ENCODE measurements around the gene RIIAD1. TPM values are rescaled to one million over a fixed set of nuclear protein-coding genes. Genes with fewer than 3 reads are reported as not detected.

The RIIAD1 gene
- total RNA-seq, 1 donor from 2014 or later, result not detected

DNA sequence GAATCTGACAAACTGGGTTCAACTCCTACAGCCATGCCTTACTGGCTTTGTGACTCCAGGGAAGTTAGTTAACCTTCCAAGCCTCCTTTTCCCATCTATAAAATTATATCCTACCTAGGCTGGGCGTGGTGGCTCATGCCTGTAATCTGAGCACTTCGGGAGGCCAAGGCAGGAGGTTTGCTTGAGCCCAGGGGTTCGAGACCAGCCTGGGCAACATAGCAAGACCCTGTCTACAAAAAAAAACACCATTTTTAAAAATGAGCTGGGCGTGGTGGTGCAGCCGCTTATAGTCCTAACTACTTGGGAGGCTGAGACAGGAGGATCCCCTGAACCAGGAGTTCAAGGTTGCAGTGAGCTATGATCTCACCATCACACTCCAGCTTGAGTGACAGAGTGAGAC lies 19.8 kb upstream of the RIIAD1 start:
- H3K27ac Mint-ChIP-seq (ENCODE audit: unreplicated experiment), result no peak overlapping the region
- H3K9me3 Mint-ChIP-seq (ENCODE audit: unreplicated experiment), result no peaks in the 10 kb centered on the region
- TF ChIP-seq, protein P1, sequence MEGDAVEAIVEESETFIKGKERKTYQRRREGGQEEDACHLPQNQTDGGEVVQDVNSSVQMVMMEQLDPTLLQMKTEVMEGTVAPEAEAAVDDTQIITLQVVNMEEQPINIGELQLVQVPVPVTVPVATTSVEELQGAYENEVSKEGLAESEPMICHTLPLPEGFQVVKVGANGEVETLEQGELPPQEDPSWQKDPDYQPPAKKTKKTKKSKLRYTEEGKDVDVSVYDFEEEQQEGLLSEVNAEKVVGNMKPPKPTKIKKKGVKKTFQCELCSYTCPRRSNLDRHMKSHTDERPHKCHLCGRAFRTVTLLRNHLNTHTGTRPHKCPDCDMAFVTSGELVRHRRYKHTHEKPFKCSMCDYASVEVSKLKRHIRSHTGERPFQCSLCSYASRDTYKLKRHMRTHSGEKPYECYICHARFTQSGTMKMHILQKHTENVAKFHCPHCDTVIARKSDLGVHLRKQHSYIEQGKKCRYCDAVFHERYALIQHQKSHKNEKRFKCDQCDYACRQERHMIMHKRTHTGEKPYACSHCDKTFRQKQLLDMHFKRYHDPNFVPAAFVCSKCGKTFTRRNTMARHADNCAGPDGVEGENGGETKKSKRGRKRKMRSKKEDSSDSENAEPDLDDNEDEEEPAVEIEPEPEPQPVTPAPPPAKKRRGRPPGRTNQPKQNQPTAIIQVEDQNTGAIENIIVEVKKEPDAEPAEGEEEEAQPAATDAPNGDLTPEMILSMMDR (IDR thresholded peaks at IDR 0.05; ENCODE audit: unreplicated experiment), result no peak
- H3K36me3 Mint-ChIP-seq (ENCODE audit: low read depth, unreplicated experiment), result peaks cover 11% of the 10 kb centered on the region
- H3K27me3 Mint-ChIP-seq (ENCODE audit: unreplicated experiment), result peaks cover 11% of the 10 kb centered on the region
- H3K4me3 Mint-ChIP-seq (ENCODE audit: unreplicated experiment), result no peak overlapping the region
- no peak for DNase-seq (ENCODE audit: low spot score)
- peaks cover 23% of the 10 kb centered on the region for H3K4me1 Mint-ChIP-seq (ENCODE audit: unreplicated experiment)

DNA sequence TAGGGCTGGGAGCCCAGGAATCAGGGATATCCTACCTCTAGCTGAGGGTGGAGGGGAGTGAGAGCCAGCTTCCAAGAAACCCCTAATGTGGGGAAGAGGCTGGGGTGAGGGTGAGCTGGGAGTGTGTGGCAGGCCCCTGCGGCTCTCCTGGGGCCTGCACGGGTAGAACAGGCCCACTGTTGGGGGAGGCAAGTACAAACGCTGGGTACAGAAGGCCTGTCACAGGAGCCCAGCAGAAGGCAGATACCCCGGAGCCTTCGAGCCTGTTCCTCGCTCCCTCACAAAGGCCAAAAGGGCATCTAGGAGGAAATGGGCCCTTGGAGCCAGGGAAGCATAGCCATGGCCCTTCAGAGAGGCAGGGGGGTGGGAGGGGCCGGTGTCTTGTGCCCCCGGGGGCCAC lies 18.4 kb upstream of the RIIAD1 start:
- H3K27me3 Mint-ChIP-seq (ENCODE audit: unreplicated experiment), result peaks cover 12% of the 10 kb centered on the region
- no peak overlapping the region for H3K4me3 Mint-ChIP-seq (ENCODE audit: unreplicated experiment)
- H3K36me3 Mint-ChIP-seq (ENCODE audit: low read depth, unreplicated experiment), result peaks cover 11% of the 10 kb centered on the region
- TF ChIP-seq, protein P1 (IDR thresholded peaks at IDR 0.05; ENCODE audit: unreplicated experiment), result no peak
- DNase-seq (ENCODE audit: low spot score), result no peak
- peaks cover 29% of the 10 kb centered on the region for H3K4me1 Mint-ChIP-seq (ENCODE audit: unreplicated experiment)
- H3K27ac Mint-ChIP-seq (ENCODE audit: unreplicated experiment), result no peak overlapping the region
- no peaks in the 10 kb centered on the region for H3K9me3 Mint-ChIP-seq (ENCODE audit: unreplicated experiment)

DNA sequence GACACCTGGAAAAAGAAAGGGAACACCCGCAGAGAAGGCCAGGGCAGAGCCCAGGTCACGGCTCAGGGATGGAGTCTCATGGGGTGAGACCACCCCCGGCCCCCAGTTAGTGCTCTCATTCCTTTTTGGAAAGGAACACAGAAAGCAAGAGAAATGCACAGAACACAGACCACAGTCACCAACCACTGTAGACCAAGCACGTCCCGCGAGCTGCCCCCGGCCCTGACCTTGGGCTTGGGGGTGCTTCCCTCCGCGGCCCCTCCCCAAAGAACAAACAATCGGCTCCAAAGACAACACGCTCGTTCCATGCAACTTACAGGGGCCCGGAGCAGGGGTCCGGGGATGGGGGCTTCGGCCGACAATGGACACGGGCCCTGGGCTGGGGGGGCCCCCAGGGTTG lies 17.5 kb upstream of the RIIAD1 start:
- DNase-seq (ENCODE audit: low spot score), result no peak
- peaks cover 12% of the 10 kb centered on the region for H3K27me3 Mint-ChIP-seq (ENCODE audit: unreplicated experiment)
- H3K36me3 Mint-ChIP-seq (ENCODE audit: low read depth, unreplicated experiment), result peaks cover 11% of the 10 kb centered on the region
- peaks cover 29% of the 10 kb centered on the region for H3K4me1 Mint-ChIP-seq (ENCODE audit: unreplicated experiment)
- H3K27ac Mint-ChIP-seq (ENCODE audit: unreplicated experiment), result peak overlapping the region; percentile 62
- TF ChIP-seq, protein P1 (IDR thresholded peaks at IDR 0.05; ENCODE audit: unreplicated experiment), result no peak
- peak overlapping the region; percentile 57 for H3K4me3 Mint-ChIP-seq (ENCODE audit: unreplicated experiment)
- H3K9me3 Mint-ChIP-seq (ENCODE audit: unreplicated experiment), result no peaks in the 10 kb centered on the region

DNA sequence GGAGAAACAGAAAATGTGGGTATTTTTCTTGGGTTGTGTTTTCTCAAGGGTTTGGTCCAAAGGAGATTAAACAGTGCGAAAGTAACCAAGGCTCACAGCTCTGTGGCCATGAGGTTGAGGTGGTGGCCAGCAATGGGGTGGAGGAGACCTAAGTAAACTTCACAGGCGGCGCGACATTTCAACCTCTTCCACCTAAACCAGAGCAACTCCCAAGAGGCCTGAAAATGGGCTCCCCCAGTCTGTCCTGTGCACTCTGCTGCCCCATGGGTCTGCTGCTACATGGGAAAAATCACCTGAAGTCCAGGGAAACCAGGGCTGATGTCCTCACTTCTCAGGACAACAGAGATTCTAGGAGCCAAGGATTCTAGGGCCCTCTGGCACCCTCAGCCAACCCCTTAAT lies 17.1 kb upstream of the RIIAD1 start:
- Mint-ChIP-seq H3K4me1 (ENCODE audit: unreplicated experiment) (peaks cover 29% of the 10 kb centered on the region), H3K9me3 (ENCODE audit: unreplicated experiment) (no peaks in the 10 kb centered on the region), H3K36me3 (ENCODE audit: low read depth, unreplicated experiment) (peaks cover 11% of the 10 kb centered on the region), H3K27me3 (ENCODE audit: unreplicated experiment) (peaks cover 12% of the 10 kb centered on the region), H3K27ac (ENCODE audit: unreplicated experiment) (no peak overlapping the region), H3K4me3 (ENCODE audit: unreplicated experiment) (no peak overlapping the region)
- TF ChIP-seq, protein P1 (IDR thresholded peaks at IDR 0.05; ENCODE audit: unreplicated experiment), result no peak
- DNase-seq (ENCODE audit: low spot score), result no peak

DNA sequence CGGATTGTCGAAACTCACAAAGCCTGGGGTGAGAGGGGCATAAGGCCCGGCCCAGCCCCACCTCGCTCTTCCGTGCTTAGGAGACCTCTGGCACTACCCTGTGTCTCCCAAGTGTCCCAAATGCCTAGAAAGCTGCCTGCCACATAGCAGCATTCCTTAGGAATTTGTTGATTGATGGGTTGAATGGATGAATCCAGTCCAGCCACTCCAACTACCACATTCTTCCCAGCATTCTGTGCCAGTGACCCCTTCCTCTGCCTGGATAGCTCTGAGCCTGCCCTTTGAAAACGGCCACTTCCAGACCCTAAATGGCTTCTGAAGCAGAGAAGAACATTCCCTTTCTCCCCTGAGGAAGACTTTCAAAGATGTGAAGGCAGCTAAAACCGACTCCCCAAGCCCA lies 16.2 kb upstream of the RIIAD1 start:
- no peak overlapping the region for H3K4me3 Mint-ChIP-seq (ENCODE audit: unreplicated experiment)
- H3K36me3 Mint-ChIP-seq (ENCODE audit: low read depth, unreplicated experiment), result peaks cover 7% of the 10 kb centered on the region
- no peaks in the 10 kb centered on the region for H3K9me3 Mint-ChIP-seq (ENCODE audit: unreplicated experiment)
- H3K4me1 Mint-ChIP-seq (ENCODE audit: unreplicated experiment), result peaks cover 29% of the 10 kb centered on the region
- H3K27ac Mint-ChIP-seq (ENCODE audit: unreplicated experiment), result peak overlapping the region; percentile 6
- H3K27me3 Mint-ChIP-seq (ENCODE audit: unreplicated experiment), result peaks cover 12% of the 10 kb centered on the region
- TF ChIP-seq, protein P1 (IDR thresholded peaks at IDR 0.05; ENCODE audit: unreplicated experiment), result no peak
- no peak for DNase-seq (ENCODE audit: low spot score)

All from endothelial cell (in vitro differentiated cells).